ENCODE data around the gene ZNF260.

Gene ZNF260

GRCh38 chr19:36489118-36489919 lies 38.8 kb downstream of the ZNF260 start, which contains the start of gene ZNF566:
Gene ZNF566 (minus strand): TSS chr19:36489561. CDS start chr19:36476557, 13,004 bp downstream.
- peak; percentile 92 to 93 for DNase-seq

GRCh38 chr19:36488846-36489117 lies 39.3 kb downstream of the ZNF260 start:
- DNase-seq: peak; percentile 26 to 38

GRCh38 chr19:36488118-36488845 lies 39.8 kb downstream of the ZNF260 start:
- no peak for DNase-seq

- no peak for DNase-seq
These were observed 44.4 kb downstream of the ZNF260 start for GRCh38 chr19:36483653-36484052.

GRCh38 chr19:36482876-36483275 lies 45.2 kb downstream of the ZNF260 start:
- DNase-seq: no peak

Data from activated CD4-positive, alpha-beta T cell treated with anti-CD3 and anti-CD28 coated beads, Interleukin-2, amount 50 U/mL, for 4 hours (primary cell).